HEK293 (cell line): Measurements from ENCODE around the gene SFT2D3.

ENCODE experiments used
- CTCF ChIA-PET: fragments of 350-600 bp; formaldehyde crosslinking; extraction: SDS; loops from one replicate; lab custom pipeline; 2021; ENCODE audit warnings: antibody characterized with exemption; lab: Yijun Ruan, JAX
- POLR2A ChIA-PET: fragments of 300-600 bp; formaldehyde crosslinking; extraction: SDS; loops from one replicate; lab custom pipeline; 2020; ENCODE audit warnings: antibody characterized with exemption, inconsistent platforms; lab: Yijun Ruan, JAX
- H3K27ac ChIP-seq: fragments of 200-500 bp; sonication (Bioruptor generic); 2 replicates; pipeline ENCODE4 v1.5.1; 2014; ENCODE audit warnings: low read depth, low read length, control low read depth, inconsistent platforms; ENCODE audit errors: extremely low read depth
- H3K36me3 ChIP-seq, 2 experiments: fragments of 200-500 bp in 1 of 2; sonication (Bioruptor generic) in 1 of 2; 1 replicate in 1 of 2; 2 replicates in 1 of 2; pipeline ENCODE4 v1.5.1; 2014 to 2017; ENCODE audit warnings: inconsistent platforms in 2 of 2, low read length in 2 of 2; ENCODE audit not compliant: control insufficient read depth in 2 of 2, insufficient read depth in 1 of 2
- H3K4me1 ChIP-seq: fragments of 200-500 bp; sonication (Bioruptor generic); 2 replicates; pipeline ENCODE4 v1.5.1; 2014; ENCODE audit warnings: mild to moderate bottlenecking, low read length, inconsistent platforms; ENCODE audit not compliant: control insufficient read depth, insufficient read depth
- H3K4me3 ChIP-seq: 2 replicates; pipeline ENCODE4 v1.5.1; 2011; ENCODE audit warnings: low read depth, mild to moderate bottlenecking, control low read depth, low read length, moderate library complexity
- H3K9me3 ChIP-seq: fragments of 200-500 bp; sonication (Bioruptor generic); 2 replicates; pipeline ENCODE4 v1.5.1; 2014; ENCODE audit warnings: low read depth, low read length, inconsistent platforms; ENCODE audit not compliant: control insufficient read depth, insufficient read depth
- BCL11A ChIP-seq: fragments of 450-650 bp; formaldehyde crosslinking; IDR thresholded peaks from 2 replicates; pipeline ENCODE4 v1.5.1; 2016; ENCODE audit warnings: low read depth, missing biosample characterization, missing genetic modification characterization
- FEZF1 ChIP-seq: fragments of 450-650 bp; formaldehyde crosslinking; IDR thresholded peaks from 2 replicates; pipeline ENCODE4 v1.5.1; 2016; ENCODE audit warnings: missing biosample characterization, missing genetic modification characterization
- GFI1B ChIP-seq: fragments of 450-650 bp; formaldehyde crosslinking; IDR thresholded peaks from 2 replicates; pipeline ENCODE4 v1.5.1; 2016; ENCODE audit warnings: missing biosample characterization, missing genetic modification characterization
- GLI2 ChIP-seq: fragments of 450-650 bp; formaldehyde crosslinking; IDR thresholded peaks from 2 replicates; pipeline ENCODE4; 2017; ENCODE audit warnings: missing biosample characterization, missing genetic modification characterization, low read depth, borderline replicate concordance
- GLIS1 ChIP-seq: fragments of 450-650 bp; formaldehyde crosslinking; IDR thresholded peaks from 2 replicates; pipeline ENCODE4 v1.5.1; 2016; ENCODE audit warnings: missing biosample characterization, missing genetic modification characterization
- HOXD13 ChIP-seq: sonication (generic); formaldehyde crosslinking; IDR thresholded peaks from 2 replicates; pipeline ENCODE4 v1.8.0; 2022; ENCODE audit warnings: missing genetic modification reagents, borderline replicate concordance
- KLF16 ChIP-seq: fragments of 450-650 bp; formaldehyde crosslinking; IDR thresholded peaks from 2 replicates; pipeline ENCODE4 v1.5.1; 2017; ENCODE audit warnings: missing biosample characterization, missing genetic modification characterization
- OVOL3 ChIP-seq: fragments of 450-650 bp; formaldehyde crosslinking; IDR thresholded peaks from 2 replicates; pipeline ENCODE4 v1.5.1; 2016; ENCODE audit warnings: missing biosample characterization, missing genetic modification characterization
- PRDM1 ChIP-seq: fragments of 450-650 bp; formaldehyde crosslinking; IDR thresholded peaks from 2 replicates; pipeline ENCODE4; 2016; ENCODE audit warnings: missing biosample characterization, missing genetic modification characterization
- SETDB1 ChIP-seq: IDR thresholded peaks from one replicate; pipeline ENCODE4 v1.6.1; 2017; ENCODE audit warnings: mild to moderate bottlenecking, low read length, moderate library complexity, mixed read lengths; ENCODE audit not compliant: insufficient read length
- ZBTB21 ChIP-seq: fragments of 450-650 bp; formaldehyde crosslinking; IDR thresholded peaks from 2 replicates; pipeline ENCODE4 v1.5.1; 2017; ENCODE audit warnings: missing biosample characterization, missing genetic modification characterization
- ZIC2 ChIP-seq: fragments of 450-650 bp; formaldehyde crosslinking; IDR thresholded peaks from 2 replicates; pipeline ENCODE4 v1.5.1; 2016; ENCODE audit warnings: missing biosample characterization, missing genetic modification characterization
- ZNF132 ChIP-seq: fragments of 450-650 bp; formaldehyde crosslinking; IDR thresholded peaks from 2 replicates; pipeline ENCODE4 v1.5.1; 2017; ENCODE audit warnings: missing biosample characterization, missing genetic modification characterization, borderline replicate concordance
- ZNF302 ChIP-seq: fragments of 450-650 bp; formaldehyde crosslinking; IDR thresholded peaks from 2 replicates; pipeline ENCODE4 v1.5.1; 2016; ENCODE audit warnings: missing biosample characterization, missing genetic modification characterization, low read depth
- ZNF366 ChIP-seq: fragments of 450-650 bp; formaldehyde crosslinking; conservative IDR thresholded peaks from 2 replicates; pipeline ENCODE4 v1.5.1; 2016; ENCODE audit warnings: missing biosample characterization, missing genetic modification characterization
- ZNF37A ChIP-seq: fragments of 450-650 bp; IDR thresholded peaks from 2 replicates; pipeline ENCODE4 v1.5.1; 2018; ENCODE audit warnings: missing biosample characterization, missing genetic modification characterization
- ZNF391 ChIP-seq: fragments of 450-650 bp; formaldehyde crosslinking; IDR thresholded peaks from 2 replicates; pipeline ENCODE4 v1.5.1; 2016; ENCODE audit warnings: low read depth, missing biosample characterization, missing genetic modification characterization, borderline replicate concordance
- ZNF433 ChIP-seq: fragments of 450-650 bp; formaldehyde crosslinking; IDR thresholded peaks from 2 replicates; pipeline ENCODE4 v1.5.1; 2016; ENCODE audit warnings: missing biosample characterization, missing genetic modification characterization, low read depth
- ZNF629 ChIP-seq: fragments of 450-650 bp; formaldehyde crosslinking; IDR thresholded peaks from 2 replicates; pipeline ENCODE4 v1.5.1; 2017; ENCODE audit warnings: missing biosample characterization, missing genetic modification characterization
- ZNF664 ChIP-seq: fragments of 450-650 bp; formaldehyde crosslinking; IDR thresholded peaks from 2 replicates; pipeline ENCODE4 v1.5.1; 2016; ENCODE audit warnings: missing biosample characterization, missing genetic modification characterization
- ZSCAN23 ChIP-seq: fragments of 450-650 bp; formaldehyde crosslinking; IDR thresholded peaks from 2 replicates; pipeline ENCODE4 v1.5.1; 2016; ENCODE audit warnings: missing biosample characterization, missing genetic modification characterization
- ZXDB ChIP-seq: fragments of 450-650 bp; formaldehyde crosslinking; IDR thresholded peaks from 2 replicates; pipeline ENCODE4 v1.5.1; 2016; ENCODE audit warnings: missing biosample characterization, missing genetic modification characterization
- TF ChIP-seq, protein P1 (sequence below): fragments of 450-650 bp; formaldehyde crosslinking; IDR thresholded peaks from 2 replicates; pipeline ENCODE4 v1.5.1; 2016; ENCODE audit warnings: missing biosample characterization, missing genetic modification characterization
- TF ChIP-seq, protein P2 (sequence below): fragments of 450-650 bp; formaldehyde crosslinking; IDR thresholded peaks from 2 replicates; pipeline ENCODE4 v1.5.1; 2017; ENCODE audit warnings: missing biosample characterization, mild to moderate bottlenecking, missing genetic modification characterization, moderate library complexity
- TF ChIP-seq, protein P3 (sequence below): fragments of 450-650 bp; formaldehyde crosslinking; IDR thresholded peaks from 2 replicates; pipeline ENCODE4 v1.5.1; 2016; ENCODE audit warnings: missing biosample characterization, missing genetic modification characterization

The SFT2D3 gene

DNA sequence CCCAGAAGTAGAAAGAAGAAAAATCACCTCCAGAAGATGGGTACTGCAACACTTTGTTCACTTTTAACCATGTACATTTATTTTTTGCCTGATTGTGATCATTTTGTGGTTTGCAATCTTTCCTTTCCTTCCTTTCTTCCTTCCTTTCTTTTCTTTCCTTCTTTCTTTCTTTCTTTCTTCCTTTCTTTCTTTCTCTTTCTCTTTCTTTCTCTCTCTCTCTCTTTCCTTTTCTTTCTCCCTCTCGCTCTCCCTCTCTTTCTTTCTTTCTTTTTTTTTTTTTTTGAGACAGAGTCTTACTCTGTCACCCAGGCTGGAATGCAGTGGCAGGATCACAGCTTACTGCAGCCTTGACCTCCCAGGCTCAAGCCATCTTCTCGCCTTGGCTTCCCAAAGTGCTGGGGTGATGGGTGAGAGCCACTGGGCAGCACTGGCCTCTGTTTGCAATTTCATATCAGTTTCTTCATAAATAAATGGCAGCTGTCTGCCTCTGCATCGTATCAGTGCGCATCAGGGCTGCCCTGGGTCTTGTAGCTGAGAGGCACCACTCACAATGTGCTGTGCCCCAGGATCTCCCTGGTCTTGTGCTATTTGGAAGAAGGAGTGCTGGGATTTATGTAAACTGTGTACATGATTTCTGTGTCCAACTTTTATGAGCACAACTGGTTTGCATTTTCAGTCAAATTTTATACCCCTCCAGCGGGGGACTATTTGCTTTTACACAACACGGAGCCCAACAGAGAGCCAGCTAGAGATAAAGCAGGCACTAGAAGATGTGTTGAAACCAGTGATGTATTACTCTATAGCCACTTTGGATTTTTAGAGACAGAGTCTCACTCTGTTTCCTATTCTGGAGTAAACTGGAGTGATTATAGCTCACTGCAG lies 19.1 kb upstream of the SFT2D3 start:
- POLR2A ChIA-PET: interaction anchor here (0.8 kb wide), 1 partner anchor 18 kb away, joined by 3 read pairs; no protein-coding TSS in a partner anchor

DNA sequence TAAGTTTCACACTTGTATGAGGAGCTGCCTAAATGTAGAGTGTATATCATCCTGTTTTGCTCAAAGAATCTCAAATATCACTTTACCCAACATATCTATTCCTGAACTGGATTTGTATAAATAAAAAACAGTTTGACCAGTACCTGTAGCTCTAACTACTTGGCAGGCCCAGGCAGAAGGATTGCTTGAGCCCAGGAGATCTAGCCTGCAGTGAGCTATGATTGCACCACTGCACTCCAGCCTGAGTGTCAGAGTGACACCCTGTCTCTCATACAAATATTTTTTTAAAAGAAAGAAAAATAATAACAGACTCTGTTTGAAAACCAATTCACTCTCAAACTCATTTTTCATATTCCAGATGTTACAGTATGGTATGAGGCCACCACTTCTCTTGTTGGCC lies 18.2 kb upstream of the SFT2D3 start:
- CTCF ChIA-PET: interaction anchor here (0.7 to 1.6 kb wide), 2 partner anchors 33 to 620 kb away, joined by 3 to 5 read pairs; no protein-coding TSS in a partner anchor
- POLR2A ChIA-PET: interaction anchor here (0.6 to 0.8 kb wide), 3 partner anchors 17 to 95 kb away, joined by 3 read pairs; no protein-coding TSS in a partner anchor
- Histone ChIP-seq H3K27ac (no peak overlapping the region), H3K4me3 (no peak overlapping the region), H3K36me3 (no peaks in the 10 kb centered on the region), H3K9me3 (no peaks in the 10 kb centered on the region), H3K4me1 (no peaks in the 10 kb centered on the region)
- TF ChIP-seq ZSCAN23 (tag by site-specific recombination): no peak
- TF ChIP-seq KLF16: no peak
- TF ChIP-seq ZNF302 (tag by site-specific recombination): no peak
- no peak for TF ChIP-seq ZNF391
- no peak for TF ChIP-seq ZNF37A (tag by site-specific recombination)
- TF ChIP-seq GLIS1 (tag by site-specific recombination): no peak
- TF ChIP-seq ZNF433 (tag by site-specific recombination): no peak
- TF ChIP-seq SETDB1: no peak

More for the DNA sequence above, 19.1 kb upstream of the SFT2D3 start:
- Histone ChIP-seq H3K9me3 (no peaks in the 10 kb centered on the region), H3K4me1 (no peaks in the 10 kb centered on the region), H3K36me3 (no peaks in the 10 kb centered on the region), H3K4me3 (no peak overlapping the region), H3K27ac (no peak overlapping the region)
- TF ChIP-seq OVOL3 (tag by site-specific recombination) (no peak), FEZF1 (tag by site-specific recombination) (peak; percentile 62), GLI2 (tag by site-specific recombination) (0 out of 2 replicates have a peak, but pooled peaks have one; percentile 7), ZNF629 (no peak), GFI1B (tag by site-specific recombination) (0 out of 2 replicates have a peak, but pooled peaks have one; percentile 32), PRDM1 (peak; percentile 93), ZIC2 (tag by site-specific recombination) (peak; percentile 74), ZNF37A (tag by site-specific recombination) (no peak), GLIS1 (tag by site-specific recombination) (peak; percentile 56; the same call in 1 of the 2 replicates), ZNF366 (peak; percentile 77)
- TF ChIP-seq, protein P1, sequence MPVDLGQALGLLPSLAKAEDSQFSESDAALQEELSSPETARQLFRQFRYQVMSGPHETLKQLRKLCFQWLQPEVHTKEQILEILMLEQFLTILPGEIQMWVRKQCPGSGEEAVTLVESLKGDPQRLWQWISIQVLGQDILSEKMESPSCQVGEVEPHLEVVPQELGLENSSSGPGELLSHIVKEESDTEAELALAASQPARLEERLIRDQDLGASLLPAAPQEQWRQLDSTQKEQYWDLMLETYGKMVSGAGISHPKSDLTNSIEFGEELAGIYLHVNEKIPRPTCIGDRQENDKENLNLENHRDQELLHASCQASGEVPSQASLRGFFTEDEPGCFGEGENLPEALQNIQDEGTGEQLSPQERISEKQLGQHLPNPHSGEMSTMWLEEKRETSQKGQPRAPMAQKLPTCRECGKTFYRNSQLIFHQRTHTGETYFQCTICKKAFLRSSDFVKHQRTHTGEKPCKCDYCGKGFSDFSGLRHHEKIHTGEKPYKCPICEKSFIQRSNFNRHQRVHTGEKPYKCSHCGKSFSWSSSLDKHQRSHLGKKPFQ (tag by site-specific recombination): no peak
- TF ChIP-seq, protein P2, sequence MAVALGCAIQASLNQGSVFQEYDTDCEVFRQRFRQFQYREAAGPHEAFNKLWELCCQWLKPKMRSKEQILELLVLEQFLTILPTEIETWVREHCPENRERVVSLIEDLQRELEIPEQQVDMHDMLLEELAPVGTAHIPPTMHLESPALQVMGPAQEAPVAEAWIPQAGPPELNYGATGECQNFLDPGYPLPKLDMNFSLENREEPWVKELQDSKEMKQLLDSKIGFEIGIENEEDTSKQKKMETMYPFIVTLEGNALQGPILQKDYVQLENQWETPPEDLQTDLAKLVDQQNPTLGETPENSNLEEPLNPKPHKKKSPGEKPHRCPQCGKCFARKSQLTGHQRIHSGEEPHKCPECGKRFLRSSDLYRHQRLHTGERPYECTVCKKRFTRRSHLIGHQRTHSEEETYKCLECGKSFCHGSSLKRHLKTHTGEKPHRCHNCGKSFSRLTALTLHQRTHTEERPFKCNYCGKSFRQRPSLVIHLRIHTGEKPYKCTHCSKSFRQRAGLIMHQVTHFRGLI (tag by site-specific recombination): peak; percentile 51; the same call in 1 of the 2 replicates
- CTCF ChIA-PET: interaction anchor here (0.7 to 1.6 kb wide), 2 partner anchors 32 to 166 kb away, joined by 3 to 5 read pairs; no protein-coding TSS in a partner anchor

DNA sequence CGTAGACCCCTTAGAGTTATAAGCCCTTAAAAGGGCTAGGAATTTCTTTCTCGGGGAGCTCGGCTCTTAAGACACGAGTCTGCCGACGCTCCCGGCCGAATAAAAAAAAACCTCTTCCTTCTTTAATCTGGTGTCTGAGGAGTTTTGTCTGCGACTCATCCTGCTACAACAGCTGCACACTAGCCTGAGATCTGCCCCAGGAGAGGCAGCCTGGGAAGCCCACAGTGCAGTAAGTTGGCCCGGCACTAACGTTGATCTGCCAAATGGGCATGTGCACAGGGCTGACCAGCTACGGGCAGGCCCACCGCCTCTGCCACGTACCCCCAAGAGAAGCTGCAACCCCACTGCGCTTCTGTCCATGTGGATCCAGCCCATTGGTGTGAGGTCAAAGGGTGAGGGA lies 17.5 kb upstream of the SFT2D3 start:
- H3K36me3 ChIP-seq: no peaks in the 10 kb centered on the region
- TF ChIP-seq ZNF132 (tag by site-specific recombination): no peak
- no peak for TF ChIP-seq ZNF664 (tag by site-specific recombination)
- TF ChIP-seq, protein P3, sequence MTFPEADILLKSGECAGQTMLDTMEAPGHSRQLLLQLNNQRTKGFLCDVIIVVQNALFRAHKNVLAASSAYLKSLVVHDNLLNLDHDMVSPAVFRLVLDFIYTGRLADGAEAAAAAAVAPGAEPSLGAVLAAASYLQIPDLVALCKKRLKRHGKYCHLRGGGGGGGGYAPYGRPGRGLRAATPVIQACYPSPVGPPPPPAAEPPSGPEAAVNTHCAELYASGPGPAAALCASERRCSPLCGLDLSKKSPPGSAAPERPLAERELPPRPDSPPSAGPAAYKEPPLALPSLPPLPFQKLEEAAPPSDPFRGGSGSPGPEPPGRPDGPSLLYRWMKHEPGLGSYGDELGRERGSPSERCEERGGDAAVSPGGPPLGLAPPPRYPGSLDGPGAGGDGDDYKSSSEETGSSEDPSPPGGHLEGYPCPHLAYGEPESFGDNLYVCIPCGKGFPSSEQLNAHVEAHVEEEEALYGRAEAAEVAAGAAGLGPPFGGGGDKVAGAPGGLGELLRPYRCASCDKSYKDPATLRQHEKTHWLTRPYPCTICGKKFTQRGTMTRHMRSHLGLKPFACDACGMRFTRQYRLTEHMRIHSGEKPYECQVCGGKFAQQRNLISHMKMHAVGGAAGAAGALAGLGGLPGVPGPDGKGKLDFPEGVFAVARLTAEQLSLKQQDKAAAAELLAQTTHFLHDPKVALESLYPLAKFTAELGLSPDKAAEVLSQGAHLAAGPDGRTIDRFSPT (tag by site-specific recombination): no peak
- TF ChIP-seq ZBTB21: no peak
- TF ChIP-seq HOXD13 (CRISPR knock-in tag): no peak
- no peak for TF ChIP-seq BCL11A
- TF ChIP-seq ZXDB: no peak
- no peak overlapping the region for H3K27ac ChIP-seq
- CTCF ChIA-PET: interaction anchor here (0.6 to 1.2 kb wide), 4 partner anchors 45 to 633 kb away, joined by 3 to 4 read pairs (median 3); no protein-coding TSS in a partner anchor
- no peaks in the 10 kb centered on the region for H3K9me3 ChIP-seq
- POLR2A ChIA-PET: interaction anchor here (0.8 kb wide), 1 partner anchor 19 kb away, joined by 3 read pairs; no protein-coding TSS in a partner anchor
- no peak overlapping the region for H3K4me3 ChIP-seq
- H3K4me1 ChIP-seq: no peaks in the 10 kb centered on the region
